Fibroblast of lung (primary cell): ENCODE measurements around the gene IL15RA.

Experiments used
- EZH2 ChIP-seq: IDR thresholded peaks from 2 replicates; pipeline ENCODE4 v1.5.1; 2012; ENCODE audit warnings: low read length, control low read depth, mild to moderate bottlenecking; ENCODE audit errors: missing control alignments
- TF ChIP-seq, protein P1 (sequence below), 2 donors: IDR thresholded peaks in 1 of 2; conservative IDR thresholded peaks in 1 of 2; 1 replicate in 1 of 2; 2 replicates in 1 of 2; pipeline ENCODE4 v1.5.1; 2011 to 2012; ENCODE audit warnings: low read length in 2 of 2, control low read depth in 1 of 2, inconsistent platforms in 1 of 2, low read depth in 1 of 2, mild to moderate bottlenecking in 1 of 2

DNA sequence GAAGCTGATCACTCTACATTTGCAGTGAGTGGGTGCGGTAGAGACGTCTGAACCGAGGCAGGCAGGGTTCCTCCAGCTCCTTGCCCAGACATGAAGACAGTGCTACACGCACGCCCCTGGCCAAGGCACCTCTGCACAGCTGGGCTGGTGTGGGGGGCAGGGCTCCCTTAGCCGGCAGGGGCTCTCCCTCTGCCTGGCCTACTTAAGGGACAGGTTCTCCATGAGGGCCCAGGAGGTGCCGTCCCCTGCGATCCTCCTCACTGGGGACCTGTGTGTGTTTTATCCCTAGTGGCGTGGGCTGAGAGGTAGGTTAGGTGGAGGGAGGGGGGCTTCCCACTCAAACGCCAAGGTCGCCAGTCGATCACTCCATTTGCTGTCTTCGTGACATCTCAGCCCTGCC, 35.3 kb downstream of the IL15RA start:
- TF ChIP-seq, protein P1, sequence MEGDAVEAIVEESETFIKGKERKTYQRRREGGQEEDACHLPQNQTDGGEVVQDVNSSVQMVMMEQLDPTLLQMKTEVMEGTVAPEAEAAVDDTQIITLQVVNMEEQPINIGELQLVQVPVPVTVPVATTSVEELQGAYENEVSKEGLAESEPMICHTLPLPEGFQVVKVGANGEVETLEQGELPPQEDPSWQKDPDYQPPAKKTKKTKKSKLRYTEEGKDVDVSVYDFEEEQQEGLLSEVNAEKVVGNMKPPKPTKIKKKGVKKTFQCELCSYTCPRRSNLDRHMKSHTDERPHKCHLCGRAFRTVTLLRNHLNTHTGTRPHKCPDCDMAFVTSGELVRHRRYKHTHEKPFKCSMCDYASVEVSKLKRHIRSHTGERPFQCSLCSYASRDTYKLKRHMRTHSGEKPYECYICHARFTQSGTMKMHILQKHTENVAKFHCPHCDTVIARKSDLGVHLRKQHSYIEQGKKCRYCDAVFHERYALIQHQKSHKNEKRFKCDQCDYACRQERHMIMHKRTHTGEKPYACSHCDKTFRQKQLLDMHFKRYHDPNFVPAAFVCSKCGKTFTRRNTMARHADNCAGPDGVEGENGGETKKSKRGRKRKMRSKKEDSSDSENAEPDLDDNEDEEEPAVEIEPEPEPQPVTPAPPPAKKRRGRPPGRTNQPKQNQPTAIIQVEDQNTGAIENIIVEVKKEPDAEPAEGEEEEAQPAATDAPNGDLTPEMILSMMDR (conservative IDR thresholded peaks at IDR 0.05 in 1 of 2, IDR thresholded peaks at IDR 0.05 in 1 of 2; ENCODE audit: low read depth in 1 of 2, low read length in 2 of 2): no peak
- no peak for TF ChIP-seq EZH2
